Measurements from ENCODE around the gene GUK1. TPM values are rescaled to one million over a fixed set of nuclear protein-coding genes. Genes with fewer than 3 reads are reported as not detected.
"Not testable (repeated sequence)": the region's sequence is repeated elsewhere in the genome, so short reads cannot be mapped to it uniquely, and the experiment has no call there.

The GUK1 gene
- total RNA-seq, 1 donor from 2014 or later: 219 TPM

- H3K27ac Mint-ChIP-seq: no peak overlapping the region
- H3K36me3 Mint-ChIP-seq (ENCODE audit: low read depth): no peaks in the 10 kb centered on the region
- no peaks in the 10 kb centered on the region for H3K27me3 Mint-ChIP-seq (ENCODE audit: low read depth)
- no peak for DNase-seq (ENCODE audit: low spot score)
- no peak overlapping the region for H3K4me3 Mint-ChIP-seq (ENCODE audit: low read depth)
- peaks cover 1% of the 10 kb centered on the region for H3K4me1 Mint-ChIP-seq (ENCODE audit: low read depth)
- H3K9me3 Mint-ChIP-seq: no peaks in the 10 kb centered on the region
- intact Hi-C loops (cut with micrococcal nuclease): no loop called here
These were observed 36.5 kb downstream of the GUK1 start for GRCh38 chr1:228176461-228177182.

- Mint-ChIP-seq H3K4me1 (ENCODE audit: low read depth) (peaks cover 1% of the 10 kb centered on the region), H3K4me3 (ENCODE audit: low read depth) (no peak overlapping the region), H3K27me3 (ENCODE audit: low read depth) (no peaks in the 10 kb centered on the region), H3K27ac (no peak overlapping the region), H3K9me3 (no peaks in the 10 kb centered on the region), H3K36me3 (ENCODE audit: low read depth) (no peaks in the 10 kb centered on the region)
- DNase-seq (ENCODE audit: low spot score): no peak
- intact Hi-C loops (cut with micrococcal nuclease): no loop called here
These were observed 37.0 kb downstream of the GUK1 start for GRCh38 chr1:228177183-228177475.

GRCh38 chr1:228177721-228178710 lies 37.9 kb downstream of the GUK1 start:
- H3K27ac Mint-ChIP-seq: no peak overlapping the region

DNA sequence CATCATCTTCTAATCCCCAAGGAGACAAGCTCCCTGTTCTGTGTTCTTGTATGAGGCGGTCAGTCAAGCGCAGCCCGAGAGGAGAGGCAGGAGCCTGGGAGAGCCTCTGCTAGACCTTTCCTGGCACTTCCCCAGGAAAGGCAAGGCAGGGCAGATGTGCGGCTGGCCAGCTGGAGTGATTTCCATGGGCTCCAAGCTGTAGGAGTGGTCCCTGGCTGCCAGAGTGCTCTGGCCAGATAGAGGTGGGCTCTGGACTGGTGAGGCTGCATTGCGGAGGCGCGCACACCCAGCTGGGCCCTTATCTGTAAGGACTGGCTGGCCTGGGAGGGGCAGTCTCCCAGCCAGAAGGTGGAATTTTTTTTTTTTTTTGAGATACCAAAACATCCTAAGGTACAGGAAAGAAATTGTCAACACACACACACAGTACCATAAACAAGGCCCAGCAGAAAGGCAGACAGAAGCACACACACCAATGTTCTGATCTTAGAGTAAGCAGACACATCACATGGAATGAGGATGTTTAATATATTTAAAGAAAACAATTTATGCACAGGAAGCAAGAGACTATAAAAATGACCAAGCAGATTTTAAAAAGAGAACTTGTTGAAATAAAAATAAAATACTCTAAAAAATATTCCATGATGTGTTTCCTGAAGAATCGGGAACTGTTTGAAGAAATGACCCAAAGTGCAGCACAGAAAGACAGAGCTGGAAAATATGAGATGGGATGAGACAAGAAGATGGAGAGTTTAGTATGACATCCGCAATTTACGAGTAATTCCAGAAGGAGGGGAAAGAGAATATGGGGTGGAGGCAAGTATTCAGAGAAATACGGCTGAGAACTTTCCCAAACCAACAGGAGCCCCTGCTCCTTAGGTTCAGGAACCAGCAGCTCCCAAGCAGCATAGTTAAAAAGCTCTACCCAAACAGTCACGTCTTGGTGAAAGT lies 38.9 kb downstream of the GUK1 start:
- Mint-ChIP-seq H3K4me1 (ENCODE audit: low read depth) (no peaks in the 10 kb centered on the region), H3K27ac (no peak overlapping the region), H3K9me3 (no peaks in the 10 kb centered on the region), H3K4me3 (ENCODE audit: low read depth) (no peak overlapping the region), H3K36me3 (ENCODE audit: low read depth) (no peaks in the 10 kb centered on the region), H3K27me3 (ENCODE audit: low read depth) (no peaks in the 10 kb centered on the region)
- no peak for DNase-seq (ENCODE audit: low spot score)
- intact Hi-C loops (cut with micrococcal nuclease): no loop called here

More at GRCh38 chr1:228177721-228178710, 37.9 kb downstream of the GUK1 start:
- intact Hi-C loops (cut with micrococcal nuclease): no loop called here
- Mint-ChIP-seq H3K9me3 (no peaks in the 10 kb centered on the region), H3K4me3 (ENCODE audit: low read depth) (no peak overlapping the region), H3K27me3 (ENCODE audit: low read depth) (no peaks in the 10 kb centered on the region), H3K4me1 (ENCODE audit: low read depth) (no peaks in the 10 kb centered on the region), H3K36me3 (ENCODE audit: low read depth) (no peaks in the 10 kb centered on the region)
- no peak for DNase-seq (ENCODE audit: low spot score)

- Mint-ChIP-seq H3K4me1 (ENCODE audit: low read depth) (peaks cover 2% of the 10 kb centered on the region), H3K9me3 (no peaks in the 10 kb centered on the region), H3K27me3 (ENCODE audit: low read depth) (no peaks in the 10 kb centered on the region), H3K27ac (no peak overlapping the region), H3K4me3 (ENCODE audit: low read depth) (no peak overlapping the region), H3K36me3 (ENCODE audit: low read depth) (no peaks in the 10 kb centered on the region)
- DNase-seq (ENCODE audit: low spot score): no peak
- intact Hi-C loops (cut with micrococcal nuclease): no loop called here
These were observed 40.3 kb downstream of the GUK1 start for GRCh38 chr1:228180271-228180958.

GRCh38 chr1:228180959-228181644 lies 41.0 kb downstream of the GUK1 start:
- peaks cover 5% of the 10 kb centered on the region for H3K4me1 Mint-ChIP-seq (ENCODE audit: low read depth)
- no peaks in the 10 kb centered on the region for H3K36me3 Mint-ChIP-seq (ENCODE audit: low read depth)
- no peak for DNase-seq (ENCODE audit: low spot score)
- intact Hi-C loops (cut with micrococcal nuclease): no loop called here
- H3K27ac Mint-ChIP-seq: no peak overlapping the region
- H3K27me3 Mint-ChIP-seq (ENCODE audit: low read depth): no peaks in the 10 kb centered on the region
- no peaks in the 10 kb centered on the region for H3K9me3 Mint-ChIP-seq
- no peak overlapping the region for H3K4me3 Mint-ChIP-seq (ENCODE audit: low read depth)

DNA sequence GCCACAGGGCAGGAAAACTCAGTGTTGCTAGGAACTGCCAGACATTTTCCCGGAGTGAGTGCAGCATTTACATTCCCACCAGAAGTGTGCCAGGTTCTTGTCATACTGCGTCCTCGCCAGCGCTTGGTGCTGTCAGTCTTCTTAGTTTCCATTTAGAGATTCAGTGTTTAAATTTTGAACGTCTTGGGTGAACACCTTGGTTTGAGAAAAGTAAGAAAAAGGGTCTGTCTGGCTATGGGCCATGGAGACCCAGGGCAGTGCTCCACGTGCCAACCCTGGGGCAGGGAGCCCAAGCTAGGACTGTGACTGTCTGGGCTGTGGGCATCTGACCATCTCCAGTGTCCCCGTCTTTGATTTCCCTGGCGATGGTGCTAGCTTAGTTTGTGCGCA lies 41.6 kb downstream of the GUK1 start:
- no peaks in the 10 kb centered on the region for H3K27me3 Mint-ChIP-seq (ENCODE audit: low read depth)
- no peaks in the 10 kb centered on the region for H3K9me3 Mint-ChIP-seq
- H3K4me1 Mint-ChIP-seq (ENCODE audit: low read depth): peaks cover 5% of the 10 kb centered on the region
- DNase-seq (ENCODE audit: low spot score): no peak
- intact Hi-C loops (cut with micrococcal nuclease): no loop called here
- no peaks in the 10 kb centered on the region for H3K36me3 Mint-ChIP-seq (ENCODE audit: low read depth)
- H3K27ac Mint-ChIP-seq: no peak overlapping the region
- no peak overlapping the region for H3K4me3 Mint-ChIP-seq (ENCODE audit: low read depth)

DNA sequence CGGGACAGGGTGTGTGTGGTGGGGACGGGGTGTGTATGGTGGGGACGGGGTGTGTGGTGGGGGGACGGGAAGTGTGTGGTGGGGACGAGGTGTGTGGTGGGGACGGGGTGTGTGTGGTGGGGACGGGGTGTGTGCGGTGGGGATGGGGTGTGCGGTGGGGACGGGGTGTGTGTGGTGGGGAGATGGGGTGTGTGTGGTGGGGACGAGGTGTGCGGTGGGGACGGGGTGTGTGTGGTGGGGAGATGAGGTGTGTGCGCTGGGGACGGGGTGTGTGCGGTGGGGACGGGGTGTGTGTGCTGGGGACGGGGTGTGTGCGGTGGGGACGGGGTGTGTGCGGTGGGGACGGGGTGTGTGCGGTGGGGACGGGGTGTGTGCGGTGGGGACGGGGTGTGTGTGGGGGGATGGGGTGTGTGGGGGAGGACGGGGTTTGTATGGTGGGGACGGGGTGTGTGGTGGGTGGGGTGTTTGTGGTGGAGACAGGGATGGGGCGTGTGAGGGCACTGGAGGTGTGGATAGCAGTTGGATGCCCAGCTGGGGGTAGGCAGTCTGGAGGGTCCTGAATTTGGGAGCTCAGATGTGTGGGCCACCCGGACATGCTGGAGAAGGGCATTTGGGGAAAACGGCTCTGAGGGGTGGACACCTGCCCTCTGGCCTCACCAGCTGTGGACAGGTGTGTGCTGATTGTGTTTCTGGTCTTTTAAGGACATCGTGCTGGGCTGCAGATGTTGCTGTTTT lies 42.4 kb downstream of the GUK1 start:
- Mint-ChIP-seq H3K27me3 (ENCODE audit: low read depth) (no peaks in the 10 kb centered on the region), H3K27ac (no peak overlapping the region), H3K9me3 (no peaks in the 10 kb centered on the region), H3K4me1 (ENCODE audit: low read depth) (peaks cover 5% of the 10 kb centered on the region), H3K36me3 (ENCODE audit: low read depth) (no peaks in the 10 kb centered on the region), H3K4me3 (ENCODE audit: low read depth) (no peak overlapping the region)
- intact Hi-C loops (cut with micrococcal nuclease): no loop called here
- no peak for DNase-seq (ENCODE audit: low spot score)

DNA sequence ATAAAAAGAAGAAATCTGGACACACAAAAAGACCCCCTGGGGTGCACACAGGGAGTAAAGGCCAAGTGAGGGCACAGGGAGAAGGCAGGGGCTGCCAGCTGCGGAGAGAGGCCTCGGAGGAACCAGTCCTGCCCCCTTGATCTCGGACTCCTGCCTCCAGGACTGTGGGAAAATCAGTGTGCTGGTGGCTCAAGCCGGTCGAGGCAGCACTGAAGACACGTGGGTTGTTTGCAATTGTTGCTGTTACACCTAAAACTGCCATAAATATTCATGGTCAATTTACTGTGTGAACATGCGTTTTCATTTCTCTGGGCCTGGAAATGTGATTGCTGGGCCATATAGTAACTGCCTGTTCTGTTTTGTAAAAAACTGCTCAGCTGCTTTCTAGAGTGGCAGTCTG lies 44.1 kb downstream of the GUK1 start:
- Mint-ChIP-seq H3K9me3 (peaks cover 6% of the 10 kb centered on the region), H3K36me3 (ENCODE audit: low read depth) (no peaks in the 10 kb centered on the region), H3K4me3 (ENCODE audit: low read depth) (no peak overlapping the region), H3K27ac (no peak overlapping the region), H3K4me1 (ENCODE audit: low read depth) (peaks cover 5% of the 10 kb centered on the region), H3K27me3 (ENCODE audit: low read depth) (no peaks in the 10 kb centered on the region)
- intact Hi-C loops (cut with micrococcal nuclease): no loop called here
- no peak for DNase-seq (ENCODE audit: low spot score)

DNA sequence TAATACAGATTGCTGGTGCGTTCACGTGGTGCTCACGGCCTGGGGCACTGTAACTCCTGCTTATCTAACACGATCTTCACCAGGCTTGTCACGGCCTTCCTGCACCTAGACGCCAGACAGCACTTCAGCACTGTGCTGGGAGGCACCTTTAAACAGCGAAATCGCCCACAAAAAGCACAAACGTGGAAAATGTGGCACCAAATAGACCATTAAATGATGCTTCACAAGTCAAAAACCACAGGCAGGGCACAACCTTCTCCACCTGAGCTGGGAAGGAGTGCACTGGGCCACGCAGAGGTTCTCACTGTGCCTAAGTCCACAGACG lies 45.5 kb downstream of the GUK1 start:
- intact Hi-C loops (cut with micrococcal nuclease): no loop called here
- Mint-ChIP-seq H3K4me1 (ENCODE audit: low read depth) (peaks cover 5% of the 10 kb centered on the region), H3K27ac (no peak overlapping the region), H3K4me3 (ENCODE audit: low read depth) (no peak overlapping the region), H3K27me3 (ENCODE audit: low read depth) (no peaks in the 10 kb centered on the region), H3K9me3 (peaks cover 6% of the 10 kb centered on the region), H3K36me3 (ENCODE audit: low read depth) (no peaks in the 10 kb centered on the region)
- DNase-seq (ENCODE audit: low spot score): no peak

DNA sequence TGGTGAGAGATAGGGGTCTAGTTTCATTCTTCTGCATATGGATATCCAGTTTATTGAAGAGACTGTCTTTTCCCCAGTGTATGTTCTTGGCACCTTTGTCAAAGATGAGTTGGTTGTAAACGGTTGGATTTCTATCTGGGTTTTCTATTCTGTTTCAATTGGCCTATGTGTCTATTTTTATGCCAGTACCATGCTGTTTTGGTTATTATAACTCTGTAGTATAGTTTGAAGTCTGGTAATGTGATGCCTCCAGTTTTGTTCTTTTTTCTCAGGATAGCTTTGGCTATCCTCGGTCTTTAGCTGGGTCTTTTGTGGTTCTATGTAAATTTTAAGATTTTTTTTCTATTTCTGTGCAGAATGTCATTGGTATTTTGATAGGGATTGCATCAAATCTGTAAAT lies 48.2 kb downstream of the GUK1 start:
- H3K9me3 Mint-ChIP-seq; H3K27ac Mint-ChIP-seq; H3K27me3 Mint-ChIP-seq (ENCODE audit: low read depth); H3K36me3 Mint-ChIP-seq (ENCODE audit: low read depth); H3K4me3 Mint-ChIP-seq (ENCODE audit: low read depth); H3K4me1 Mint-ChIP-seq (ENCODE audit: low read depth); intact Hi-C loops (cut with micrococcal nuclease); DNase-seq (ENCODE audit: low spot score): not testable (repeated sequence)
